H1 (cell line): ENCODE results near the gene FGGY. TPM values are rescaled to one million over a fixed set of nuclear protein-coding genes. Genes with fewer than 3 reads are reported as not detected.

ENCODE experiments used
- CTCF ChIA-PET: fragments of 300-600 bp; sonication (Branson Sonifier 250); formaldehyde crosslinking; loops from one replicate; lab custom pipeline; 2021; ENCODE audit not compliant: partially characterized antibody; lab: Charles Lee
- POLR2A ChIA-PET: fragments of 300-600 bp; sonication (Branson Sonifier 250); formaldehyde crosslinking; loops from one replicate; lab custom pipeline; 2021; ENCODE audit warnings: inconsistent platforms; ENCODE audit not compliant: partially characterized antibody; lab: Charles Lee
- DNase-seq, 2 experiments: peaks; one replicate each; pipeline versions ENCODE4 v3.0.0 to v3.0.0-alpha.2; 2010 to 2022; ENCODE audit warnings: low spot score in 2 of 2, low read depth in 1 of 2, mixed read lengths in 1 of 2
- FAIRE-seq: peaks from 2 replicates; lab custom pipeline; 2011; peaks lifted over from hg19 to GRCh38; lab: Jason Lieb, UNC
- H2AFZ ChIP-seq: 2 replicates; pipeline ENCODE4 v1.8.1; 2012; ENCODE audit warnings: low read length, inconsistent platforms
- H2AK5ac ChIP-seq: 2 replicates; pipeline ENCODE4 v1.6.1; 2013; ENCODE audit warnings: low read depth, low read length
- H2BK120ac ChIP-seq: replicated peaks from 2 replicates; pipeline ENCODE3; 2013; ENCODE audit warnings: low read depth, low read length, inconsistent platforms
- H2BK12ac ChIP-seq: 2 replicates; pipeline ENCODE4 v1.6.1; 2013; ENCODE audit warnings: low read depth, low read length
- H2BK15ac ChIP-seq: 2 replicates; pipeline ENCODE4 v1.6.1; 2013; ENCODE audit warnings: low read length
- H2BK20ac ChIP-seq: 2 replicates; pipeline ENCODE4 v1.6.1; 2013; ENCODE audit warnings: low read length
- H2BK5ac ChIP-seq: 2 replicates; pipeline ENCODE4 v1.6.1; 2013; ENCODE audit warnings: low read depth, low read length
- H3K14ac ChIP-seq: 2 replicates; pipeline ENCODE4 v1.6.1; 2013; ENCODE audit warnings: inconsistent platforms; ENCODE audit not compliant: insufficient read length
- H3K18ac ChIP-seq: 2 replicates; pipeline ENCODE4 v1.6.1; 2013; ENCODE audit warnings: low read length; ENCODE audit errors: extremely low read depth
- H3K23ac ChIP-seq: 2 replicates; pipeline ENCODE4 v1.6.1; 2013; ENCODE audit warnings: inconsistent platforms; ENCODE audit not compliant: insufficient read length
- H3K23me2 ChIP-seq: 2 replicates; pipeline ENCODE4 v1.6.1; 2013; ENCODE audit warnings: low read depth, low read length
- H3K27ac ChIP-seq: 2 replicates; pipeline ENCODE4 v1.6.1; 2011; ENCODE audit warnings: low read depth, low read length, inconsistent platforms
- H3K27me3 ChIP-seq, 4 experiments: replicated peaks in 1 of 4; 1 replicate in 1 of 4; 2 replicates in 3 of 4; pipeline versions ENCODE4 v1.6.1 to v1.8.1; 2011 to 2013; ENCODE audit warnings: low read length in 3 of 4, mild to moderate bottlenecking in 3 of 4, inconsistent platforms in 2 of 4, mixed read lengths in 2 of 4, moderate library complexity in 1 of 4; ENCODE audit not compliant: control insufficient read depth in 3 of 4, insufficient read depth in 3 of 4; ENCODE audit errors: extremely low read depth in 1 of 4
- H3K36me3 ChIP-seq, 4 experiments: 2 replicates each; pipeline versions ENCODE4 v1.6.1 to v1.8.1; 2011 to 2013; ENCODE audit warnings: mild to moderate bottlenecking in 4 of 4, low read length in 3 of 4, moderate library complexity in 2 of 4, control low read depth in 1 of 4, inconsistent platforms in 1 of 4; ENCODE audit not compliant: insufficient read depth in 4 of 4, control insufficient read depth in 2 of 4
- H3K4ac ChIP-seq: replicated peaks from 2 replicates; pipeline ENCODE3; 2013; ENCODE audit warnings: low read length, low read depth, mixed read lengths, inconsistent platforms; ENCODE audit not compliant: insufficient read length
- H3K4me1 ChIP-seq, 4 experiments: replicated peaks in 1 of 4; 1 replicate in 1 of 4; 2 replicates in 3 of 4; pipeline versions ENCODE4 v1.6.1 to v1.8.1; 2011 to 2013; ENCODE audit warnings: low read length in 3 of 4, inconsistent platforms in 2 of 4, mixed read lengths in 1 of 4; ENCODE audit not compliant: insufficient read depth in 4 of 4, control insufficient read depth in 3 of 4
- H3K4me2 ChIP-seq, 2 experiments: 2 replicates each; pipeline versions ENCODE4 v1.6.1 to v1.8.1; 2011 to 2013; ENCODE audit warnings: low read depth in 2 of 2, low read length in 2 of 2, control low read depth in 1 of 2, inconsistent platforms in 1 of 2, mild to moderate bottlenecking in 1 of 2; ENCODE audit not compliant: insufficient read depth in 1 of 2
- H3K4me3 ChIP-seq, 4 experiments: fragments of 200-600, 300-600 bp in 1 of 4; sonication (generic), shearing (Covaris generic), sonication (Bioruptor Twin) in 1 of 4; 2 replicates each; pipeline versions ENCODE4 v1.5.1 to v1.8.1; 2011 to 2016; ENCODE audit warnings: low read length in 4 of 4, low read depth in 3 of 4, control low read depth in 2 of 4, inconsistent platforms in 2 of 4, mild to moderate bottlenecking in 2 of 4, mixed read lengths in 1 of 4, moderate library complexity in 1 of 4; ENCODE audit not compliant: insufficient read depth in 2 of 4; ENCODE audit errors: extremely low read depth in 1 of 4
- H3K56ac ChIP-seq: replicated peaks from 2 replicates; pipeline ENCODE3; 2013; ENCODE audit warnings: low read depth, mild to moderate bottlenecking, mixed read lengths, low read length, inconsistent platforms; ENCODE audit not compliant: insufficient read length
- H3K79me1 ChIP-seq: 2 replicates; pipeline ENCODE4 v1.6.1; 2013; ENCODE audit warnings: low read depth, low read length, control low read depth
- H3K79me2 ChIP-seq, 2 experiments: 2 replicates each; pipeline versions ENCODE4 v1.6.1 to v1.8.1; 2012 to 2013; ENCODE audit warnings: low read length in 2 of 2, mild to moderate bottlenecking in 2 of 2, inconsistent platforms in 1 of 2; ENCODE audit not compliant: insufficient read depth in 2 of 2, control insufficient read depth in 1 of 2
- H3K9ac ChIP-seq, 4 experiments: replicated peaks in 1 of 4; 1 replicate in 1 of 4; 2 replicates in 3 of 4; pipeline versions ENCODE4 v1.6.1 to v1.8.1; 2011 to 2013; ENCODE audit warnings: low read depth in 3 of 4, low read length in 3 of 4, control low read depth in 2 of 4, mild to moderate bottlenecking in 2 of 4, moderate library complexity in 2 of 4, inconsistent platforms in 1 of 4; ENCODE audit errors: extremely low read depth in 1 of 4
- H3K9me3 ChIP-seq, 2 experiments: 2 replicates each; pipeline versions ENCODE4 v1.6.1 to v1.8.1; 2012 to 2013; ENCODE audit warnings: mild to moderate bottlenecking in 2 of 2, moderate library complexity in 2 of 2, control low read depth in 1 of 2, inconsistent platforms in 1 of 2, low read depth in 1 of 2, low read length in 1 of 2, mixed read lengths in 1 of 2; ENCODE audit not compliant: insufficient read depth in 2 of 2
- H4K20me1 ChIP-seq, 2 experiments: replicated peaks in 1 of 2; 2 replicates each; pipeline versions ENCODE3 to v1.8.1; 2011 to 2013; ENCODE audit warnings: inconsistent platforms in 2 of 2, low read length in 2 of 2, mild to moderate bottlenecking in 1 of 2; ENCODE audit not compliant: insufficient read depth in 2 of 2, control insufficient read depth in 1 of 2
- H4K5ac ChIP-seq: 2 replicates; pipeline ENCODE4 v1.6.1; 2013; ENCODE audit warnings: low read length, low read depth, mixed read lengths, inconsistent platforms; ENCODE audit not compliant: insufficient read length
- H4K8ac ChIP-seq: 2 replicates; pipeline ENCODE4 v1.8.0; 2013; ENCODE audit warnings: mild to moderate bottlenecking, moderate library complexity, low read length, inconsistent platforms; ENCODE audit not compliant: insufficient read depth; ENCODE audit errors: extremely low read depth
- H4K91ac ChIP-seq: replicated peaks from 2 replicates; pipeline ENCODE3; 2013; ENCODE audit warnings: low read length, mixed read lengths, inconsistent platforms; ENCODE audit not compliant: insufficient read length
- WGBS, 2 experiments: shearing (Covaris generic) in 1 of 2; methylation state at CpG; one replicate each; pipeline versions ENCODE4 v1.1.6 to v1.1.7; 2013 to 2015; ENCODE audit warnings: low lambda C conversion rate in 2 of 2, mixed read lengths in 2 of 2, inconsistent platforms in 1 of 2, low coverage in 1 of 2, missing lambda C conversion rate in 1 of 2; ENCODE audit not compliant: insufficient replicate concordance in 2 of 2, insufficient coverage in 1 of 2, insufficient read length in 1 of 2; ENCODE audit errors: extremely low coverage in 1 of 2, missing lambda C conversion rate in 1 of 2; 5-methylcytosine and 5-hydroxymethylcytosine counted together
- polyA plus RNA-seq, 7 experiments: library from polyadenylated mRNA; depleted of rRNA in 3 of 7; stranded (reverse) in 5 of 7; unstranded in 2 of 7; fragments of >200 nt in 5 of 7; fragments of 200-250 nt in 2 of 7; gene quantifications; 1 replicate in 5 of 7; 2 replicates in 1 of 7; 4 replicates in 1 of 7; pipeline versions ENCODE4 v1.2.1 to v1.2.3, GENCODE V29; 2011 to 2013; ENCODE audit warnings: missing spikeins in 2 of 7, mixed read lengths in 2 of 7
- total RNA-seq: library from RNA; stranded (reverse); fragmentation: NEBNext Ultra II Directional; extraction: Animal tissue kit (Norgen Biotek cat#: 25700); gene quantifications from 2 replicates; pipeline ENCODE4 v1.2.1, GENCODE V29; 2021

Gene FGGY
- total and polyA plus RNA-seq, 2 of the 8 experiments (the other 6 are each of a cell fraction or from before 2014, with no cell fraction given) = 10.3 to 12.5 TPM

DNA sequence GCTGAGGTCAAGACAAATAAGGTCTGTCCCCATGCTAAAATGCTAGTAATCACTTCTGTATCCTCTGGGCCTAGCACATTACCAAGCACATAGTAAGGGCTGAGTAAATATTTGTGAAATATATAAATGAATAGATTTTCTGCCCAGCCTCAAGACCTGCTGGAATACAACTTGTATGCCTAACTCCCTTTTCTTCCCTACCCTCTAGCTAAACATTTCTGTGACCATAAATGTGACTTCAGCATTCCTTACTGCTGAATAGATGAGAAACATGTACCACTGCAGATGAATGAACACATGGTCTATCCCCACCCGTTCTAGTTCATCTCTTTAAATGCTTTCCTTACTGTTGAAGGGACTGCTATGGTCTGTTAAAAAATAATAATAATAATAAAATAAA lies 308.9 kb downstream of the FGGY start:
- H3K9me3 ChIP-seq = peaks cover 6 to 9% of the 10 kb centered on the region in 2 experiments; a peak in 3 of 4 replicates
- no peak overlapping the region for H3K4ac ChIP-seq
- no peak overlapping the region for H2AFZ ChIP-seq
- no peak for FAIRE-seq
- H3K23me2 ChIP-seq = no peaks in the 10 kb centered on the region
- H3K27me3 ChIP-seq = no peaks in the 10 kb centered on the region
- H2AK5ac ChIP-seq = no peak overlapping the region
- no peak overlapping the region for H3K18ac ChIP-seq
- H3K56ac ChIP-seq = no peak overlapping the region
- no peak overlapping the region for H2BK15ac ChIP-seq
- H4K8ac ChIP-seq = no peak overlapping the region
- H3K4me1 ChIP-seq = peaks cover 0 to 3% (median 0%) of the 10 kb centered on the region in 4 experiments; a peak in 1 of 7 replicates
- ChIA-PET POLR2A (no interaction called here), CTCF (interaction anchor here (1.7 kb wide), 1 partner anchor 11 kb away, joined by 3 read pairs; no protein-coding TSS in a partner anchor)
- no peak overlapping the region for H4K5ac ChIP-seq
- no peaks in the 10 kb centered on the region for H3K79me1 ChIP-seq
- no peak overlapping the region for H2BK120ac ChIP-seq
- H2BK5ac ChIP-seq = no peak overlapping the region
- H3K4me2 ChIP-seq = no peak overlapping the region
- no peak for DNase-seq
- 45% methylated on average over 1 of the region's 1 CpG; no CpG with 5 or more reads in 1 of the 2 experiments for WGBS, 2 experiments
- no peaks in the 10 kb centered on the region for H3K79me2 ChIP-seq
- H3K4me3 ChIP-seq = no peak overlapping the region
- H3K14ac ChIP-seq = no peak overlapping the region
- no peak overlapping the region for H2BK20ac ChIP-seq
- no peak overlapping the region for H2BK12ac ChIP-seq
- no peak overlapping the region for H3K27ac ChIP-seq
- peaks cover 0 to 10% (median 2%) of the 10 kb centered on the region in 4 experiments; a peak in 3 of 8 replicates for H3K36me3 ChIP-seq
- no peak overlapping the region for H4K91ac ChIP-seq
- no peaks in the 10 kb centered on the region for H4K20me1 ChIP-seq
- H3K9ac ChIP-seq = no peak overlapping the region
- H3K23ac ChIP-seq = no peak overlapping the region
